Type B pancreatic cell (in vitro differentiated cells): ENCODE data around the gene TXLNG. TPM values are rescaled to one million over a fixed set of nuclear protein-coding genes. Genes with fewer than 3 reads are reported as not detected.
A peak's percentile ranks its signal among the peaks of the same experiment; 100 is the strongest.

Source experiments
- DNase-seq: peaks from one replicate; pipeline ENCODE4 v3.0.0; 2021; ENCODE audit warnings: mixed read lengths; ENCODE audit not compliant: unreplicated experiment; ENCODE audit errors: extremely low spot score
- H3K27ac Mint-ChIP-seq: 2 replicates; pipeline ENCODE4 v1.8.0; 2021; ENCODE audit warnings: mild to moderate bottlenecking, mixed read lengths
- H3K27me3 Mint-ChIP-seq: 2 replicates; pipeline ENCODE4 v1.8.0; 2021; ENCODE audit warnings: mixed read lengths
- H3K36me3 Mint-ChIP-seq: 2 replicates; pipeline ENCODE4 v1.8.0; 2021; ENCODE audit warnings: mixed read lengths
- H3K4me1 Mint-ChIP-seq: one replicate; pipeline ENCODE4 v1.8.0; 2021; ENCODE audit warnings: mixed read lengths; ENCODE audit not compliant: unreplicated experiment
- H3K4me3 Mint-ChIP-seq: 2 replicates; pipeline ENCODE4 v1.8.0; 2021; ENCODE audit warnings: mild to moderate bottlenecking, mixed read lengths
- H3K9me3 Mint-ChIP-seq: 2 replicates; pipeline ENCODE4 v1.8.0; 2021; ENCODE audit warnings: mixed read lengths
- CTCF ChIP-seq: fragments of 200-600 bp; sonication (generic); conservative IDR thresholded peaks from 2 replicates; pipeline ENCODE4 v1.5.0; 2021; ENCODE audit warnings: antibody characterized with exemption, mild to moderate bottlenecking
- total RNA-seq: library from RNA; stranded (reverse); gene quantifications from 2 replicates; pipeline ENCODE4 v1.2.1, GENCODE V29; 2021; ENCODE audit warnings: low replicate concordance

TXLNG gene
- total RNA-seq, 1 donor from 2014 or later, result 27.3 TPM

- Mint-ChIP-seq H3K27ac (no peak overlapping the region), H3K4me3 (no peak overlapping the region), H3K9me3 (no peaks in the 10 kb centered on the region), H3K27me3 (peaks cover 12% of the 10 kb centered on the region), H3K36me3 (no peaks in the 10 kb centered on the region), H3K4me1 (peaks cover 9% of the 10 kb centered on the region)
- TF ChIP-seq CTCF, result no peak
- DNase-seq, result no peak
Observed at GRCh38 chrX:16876696-16877095, 90.4 kb downstream of the TXLNG start.

GRCh38 chrX:16882169-16882568, 95.9 kb downstream of the TXLNG start:
- TF ChIP-seq CTCF, result no peak
- DNase-seq, result no peak

GRCh38 chrX:16882702-16883486, 96.6 kb downstream of the TXLNG start:
- DNase-seq, result peak; percentile 77
- Mint-ChIP-seq H3K4me3 (peak overlapping the region; percentile 93), H3K4me1 (no peaks in the 10 kb centered on the region), H3K27me3 (peaks cover 2% of the 10 kb centered on the region), H3K9me3 (no peaks in the 10 kb centered on the region), H3K36me3 (no peaks in the 10 kb centered on the region), H3K27ac (peak overlapping the region; percentile 95)
- TF ChIP-seq CTCF, result peak; percentile 90

More at GRCh38 chrX:16882169-16882568, 95.9 kb downstream of the TXLNG start:
- Mint-ChIP-seq H3K9me3 (no peaks in the 10 kb centered on the region), H3K4me3 (peak overlapping the region; percentile 93), H3K4me1 (no peaks in the 10 kb centered on the region), H3K36me3 (no peaks in the 10 kb centered on the region), H3K27ac (no peak overlapping the region), H3K27me3 (peaks cover 9% of the 10 kb centered on the region)

- no peak for TF ChIP-seq CTCF
- Mint-ChIP-seq H3K9me3 (no peaks in the 10 kb centered on the region), H3K27ac (peak overlapping the region; percentile 95), H3K4me1 (no peaks in the 10 kb centered on the region), H3K27me3 (peaks cover 2% of the 10 kb centered on the region), H3K36me3 (no peaks in the 10 kb centered on the region), H3K4me3 (peak overlapping the region; percentile 93)
- no peak for DNase-seq
Observed at GRCh38 chrX:16883487-16883804, 97.2 kb downstream of the TXLNG start.

GRCh38 chrX:16885628-16886027, 99.4 kb downstream of the TXLNG start:
- no peak for DNase-seq
- no peak overlapping the region for H3K27ac Mint-ChIP-seq
- no peak for TF ChIP-seq CTCF
- H3K36me3 Mint-ChIP-seq, result no peaks in the 10 kb centered on the region
- H3K4me1 Mint-ChIP-seq, result no peaks in the 10 kb centered on the region
- H3K27me3 Mint-ChIP-seq, result no peaks in the 10 kb centered on the region
- no peak overlapping the region for H3K4me3 Mint-ChIP-seq
- H3K9me3 Mint-ChIP-seq, result no peaks in the 10 kb centered on the region
